HG02678 (cell line): ENCODE data around the gene GJA10.
"Not testable (repeated sequence)": the region's sequence is repeated elsewhere in the genome, so short reads cannot be mapped to it uniquely, and the experiment has no call there.

ENCODE experiments used
- ATAC-seq: cut with Tn5 transposase; IDR thresholded peaks from one replicate; pipeline ENCODE4 v1.9.1; 2021; ENCODE audit warnings: mild to moderate bottlenecking, moderate library complexity; ENCODE audit not compliant: unreplicated experiment

Gene GJA10

GRCh38 chr6:89894169-89894568 is at the start of gene GJA10:
Gene GJA10 (plus strand): TSS chr6:89894469. CDS start chr6:89894469, 0 bp downstream.
- no peak for ATAC-seq

GRCh38 chr6:89847513-89847912 is 46.8 kb upstream of the GJA10 start:
- ATAC-seq, result not testable (repeated sequence)

- ATAC-seq, result no peak
Measured at GRCh38 chr6:89853068-89853467, 41.2 kb upstream of the GJA10 start.

- ATAC-seq, result no peak
Measured at GRCh38 chr6:89858041-89858440, 36.2 kb upstream of the GJA10 start.

- ATAC-seq, result no peak
Measured at GRCh38 chr6:89859744-89860143, 34.5 kb upstream of the GJA10 start.

- ATAC-seq, result no peak
Measured at GRCh38 chr6:89862273-89862672, 32.0 kb upstream of the GJA10 start.

- no peak for ATAC-seq
Measured at GRCh38 chr6:89862698-89863097, 31.6 kb upstream of the GJA10 start.

- no peak for ATAC-seq
Measured at GRCh38 chr6:89866024-89866678, 28.1 kb upstream of the GJA10 start.

- no peak for ATAC-seq
Measured at GRCh38 chr6:89873721-89874120, 20.5 kb upstream of the GJA10 start.

GRCh38 chr6:89874438-89874837 is 19.8 kb upstream of the GJA10 start:
- ATAC-seq, result no peak

- no peak for ATAC-seq
Measured at GRCh38 chr6:89886378-89887120, 7.7 kb upstream of the GJA10 start.

- no peak for ATAC-seq
Measured at GRCh38 chr6:89887452-89888137, 6.7 kb upstream of the GJA10 start.

GRCh38 chr6:89888138-89888514 is 6.1 kb upstream of the GJA10 start:
- ATAC-seq, result no peak

GRCh38 chr6:89888871-89889270 is 5.4 kb upstream of the GJA10 start:
- ATAC-seq, result no peak

GRCh38 chr6:89890845-89891528 is 3.3 kb upstream of the GJA10 start:
- ATAC-seq, result not testable (repeated sequence)

- ATAC-seq, result not testable (repeated sequence)
Measured at GRCh38 chr6:89892577-89892976, 1.7 kb upstream of the GJA10 start.

- ATAC-seq, result no peak
Measured at GRCh38 chr6:89895276-89895874, 1.1 kb downstream of the GJA10 start.

GRCh38 chr6:89910001-89910901 is 16.0 kb downstream of the GJA10 start:
- ATAC-seq, result not testable (repeated sequence)

GRCh38 chr6:89910902-89911240 is 16.6 kb downstream of the GJA10 start:
- no peak for ATAC-seq
